K562 (cell line): ENCODE results near the gene TSSK2.

Source experiments
- BHLHE40 ChIP-seq: IDR thresholded peaks from 2 replicates; pipeline ENCODE4 v1.6.1; 2011; ENCODE audit warnings: low read length, improper control_type of control experiment
- POLR2A ChIP-seq: fragments of 450-650 bp; conservative IDR thresholded peaks from 2 replicates; pipeline ENCODE4 v1.6.1; 2016

GRCh38 chr22:19107730-19108074 lies 23.4 kb upstream of the TSSK2 start:
- no peak for TF ChIP-seq BHLHE40
- no peak for TF ChIP-seq POLR2A
